ENCODE results near the gene OSBPL8.

The OSBPL8 gene, protein sequence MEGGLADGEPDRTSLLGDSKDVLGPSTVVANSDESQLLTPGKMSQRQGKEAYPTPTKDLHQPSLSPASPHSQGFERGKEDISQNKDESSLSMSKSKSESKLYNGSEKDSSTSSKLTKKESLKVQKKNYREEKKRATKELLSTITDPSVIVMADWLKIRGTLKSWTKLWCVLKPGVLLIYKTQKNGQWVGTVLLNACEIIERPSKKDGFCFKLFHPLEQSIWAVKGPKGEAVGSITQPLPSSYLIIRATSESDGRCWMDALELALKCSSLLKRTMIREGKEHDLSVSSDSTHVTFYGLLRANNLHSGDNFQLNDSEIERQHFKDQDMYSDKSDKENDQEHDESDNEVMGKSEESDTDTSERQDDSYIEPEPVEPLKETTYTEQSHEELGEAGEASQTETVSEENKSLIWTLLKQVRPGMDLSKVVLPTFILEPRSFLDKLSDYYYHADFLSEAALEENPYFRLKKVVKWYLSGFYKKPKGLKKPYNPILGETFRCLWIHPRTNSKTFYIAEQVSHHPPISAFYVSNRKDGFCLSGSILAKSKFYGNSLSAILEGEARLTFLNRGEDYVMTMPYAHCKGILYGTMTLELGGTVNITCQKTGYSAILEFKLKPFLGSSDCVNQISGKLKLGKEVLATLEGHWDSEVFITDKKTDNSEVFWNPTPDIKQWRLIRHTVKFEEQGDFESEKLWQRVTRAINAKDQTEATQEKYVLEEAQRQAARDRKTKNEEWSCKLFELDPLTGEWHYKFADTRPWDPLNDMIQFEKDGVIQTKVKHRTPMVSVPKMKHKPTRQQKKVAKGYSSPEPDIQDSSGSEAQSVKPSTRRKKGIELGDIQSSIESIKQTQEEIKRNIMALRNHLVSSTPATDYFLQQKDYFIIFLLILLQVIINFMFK

DNA sequence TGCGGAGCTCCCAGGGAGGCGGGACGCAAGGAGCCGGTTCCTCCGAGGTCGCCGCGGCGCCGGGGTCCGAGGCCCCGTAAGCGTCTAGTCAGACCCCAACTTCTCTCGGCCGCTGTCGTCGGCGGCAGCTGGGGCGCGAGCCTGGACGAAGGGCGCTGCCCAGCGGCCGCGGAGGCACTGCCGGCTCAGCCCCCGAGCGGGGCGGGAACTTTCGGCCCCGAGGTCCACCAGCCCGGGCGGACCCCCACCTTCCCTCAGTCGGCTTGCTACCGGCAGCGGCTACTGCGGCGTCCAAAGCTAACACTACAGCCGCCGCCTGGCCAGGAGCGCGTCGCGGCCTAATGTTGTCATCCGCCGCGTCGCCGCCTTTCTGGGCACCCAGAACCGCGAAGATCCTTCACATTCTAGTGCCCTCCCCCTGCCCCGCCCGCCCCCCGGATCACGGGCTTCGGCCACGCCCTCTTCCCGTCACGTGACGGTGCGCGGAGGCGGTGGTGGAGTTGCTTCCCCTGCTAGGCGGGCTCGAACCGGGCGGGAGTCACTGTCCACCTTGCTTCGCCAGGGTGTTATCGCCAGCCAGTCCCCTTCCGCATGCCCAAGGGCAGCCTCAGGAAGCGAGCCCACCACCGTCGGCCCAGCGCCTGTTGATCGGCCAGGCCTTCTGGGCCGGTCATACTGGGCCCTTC, at the start of gene OSBPL8:
OSBPL8 (minus strand) TSS at position 372 of the 686 bp plus-strand sequence. CDS start 72,220 bp downstream, outside the sequence.
- peak; percentile 91 to 93 for DNase-seq

DNA sequence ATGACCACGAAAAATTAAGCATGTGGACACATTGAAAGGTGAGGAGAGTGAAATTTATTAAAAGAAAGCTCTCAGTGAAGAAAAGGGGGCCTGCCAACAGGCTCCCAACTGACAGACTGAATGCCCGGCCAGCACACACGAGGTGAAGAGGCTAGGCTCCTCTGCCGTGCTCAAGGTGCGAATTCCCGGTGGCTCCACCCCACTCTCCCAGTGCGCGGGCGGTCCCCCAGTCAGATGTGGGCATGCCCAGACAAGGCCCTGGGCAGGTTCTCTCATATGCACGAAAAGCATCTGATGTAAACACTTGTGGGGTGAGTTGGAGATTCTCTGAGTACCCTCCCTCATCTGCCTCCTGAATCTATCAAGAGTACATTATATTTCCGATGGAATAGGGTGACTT, 48.5 kb upstream of the OSBPL8 start:
- no peak for DNase-seq

DNA sequence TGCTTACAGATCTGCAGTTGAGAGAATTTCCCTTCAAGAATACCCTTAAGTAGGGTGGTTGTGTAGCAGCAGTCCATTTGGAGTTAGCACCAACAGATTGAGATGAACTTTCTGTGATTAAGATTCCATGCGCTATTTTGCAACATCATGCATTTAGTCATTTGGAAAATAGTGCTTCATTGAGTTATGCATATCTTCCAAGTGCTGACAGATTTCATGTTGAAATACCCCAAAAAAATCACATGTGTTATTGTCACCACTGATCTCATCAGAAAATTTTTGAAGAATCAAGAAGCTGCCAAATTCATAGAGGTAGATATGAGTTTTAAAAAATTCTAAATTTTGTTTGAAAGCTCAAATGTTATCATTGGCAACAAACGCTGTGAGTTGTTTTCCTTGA, 35.5 kb upstream of the OSBPL8 start:
- no peak for DNase-seq

DNA sequence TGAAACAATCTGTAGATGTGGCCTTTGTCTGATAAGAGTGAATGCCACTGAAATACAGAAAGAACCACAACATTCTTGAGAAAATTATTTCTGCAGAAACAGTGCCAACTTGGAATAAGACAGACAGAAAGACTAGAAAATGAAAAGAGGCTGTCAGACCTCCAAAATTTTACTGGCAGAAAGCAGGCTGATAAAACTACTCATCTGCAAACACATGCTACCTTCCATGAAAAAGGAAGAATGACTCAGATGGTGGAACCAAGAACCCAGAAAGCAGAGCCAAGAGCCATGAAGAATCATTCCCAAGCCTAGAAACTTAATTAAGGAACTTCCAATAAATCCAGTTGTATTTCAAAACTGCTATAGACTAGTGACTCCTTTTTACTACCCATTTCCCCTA, 31.9 kb upstream of the OSBPL8 start:
- no peak for DNase-seq

DNA sequence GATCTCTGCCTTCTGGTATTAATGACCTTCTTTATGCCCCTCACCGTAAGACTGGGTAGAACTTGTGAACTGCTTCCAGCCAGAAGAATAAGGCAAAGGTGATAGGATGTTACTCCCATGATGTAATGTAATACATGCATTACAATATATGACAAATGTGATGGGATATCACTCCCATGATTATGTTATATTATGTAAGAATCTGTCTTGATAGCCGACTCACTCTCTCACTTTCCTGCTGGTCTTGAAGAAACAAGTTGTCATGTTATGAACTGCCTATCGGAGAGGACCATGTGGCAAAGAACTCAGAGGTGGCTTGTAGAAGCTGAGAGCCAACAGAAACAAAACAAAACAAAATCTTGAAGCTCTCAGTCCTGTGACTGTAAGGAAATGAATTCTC, 30.6 kb upstream of the OSBPL8 start:
- no peak for DNase-seq

DNA sequence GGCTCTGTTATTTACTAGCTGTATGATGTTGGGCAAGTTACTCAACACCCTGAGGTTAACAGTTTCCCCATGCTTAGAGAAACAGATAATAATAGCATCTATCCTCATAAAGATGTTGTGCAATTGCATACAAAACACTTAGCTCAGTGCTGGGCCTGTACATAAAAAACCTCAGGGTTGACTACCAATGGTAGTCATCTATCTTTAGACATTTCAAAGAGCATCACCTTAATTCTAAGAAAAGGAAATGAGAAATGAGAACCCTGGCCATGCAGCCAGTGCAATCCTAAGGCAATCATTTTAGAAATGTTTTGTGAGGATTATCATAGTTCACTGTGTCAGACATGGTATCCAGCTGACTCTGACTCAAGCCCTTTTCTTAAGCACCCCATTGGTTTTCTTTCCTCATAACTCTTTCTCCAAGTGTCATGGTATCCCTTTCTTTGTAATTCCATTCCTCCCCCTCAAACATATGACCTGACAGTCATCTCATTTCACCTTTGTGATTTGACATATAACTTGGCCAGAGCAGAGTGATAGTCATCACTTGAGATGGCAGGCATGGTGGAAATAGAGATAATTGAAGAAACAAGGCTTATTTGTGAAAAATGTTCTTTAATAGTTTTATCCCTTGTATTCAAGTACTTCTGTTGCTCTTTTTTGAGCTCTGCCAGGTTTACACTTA, 29.5 kb upstream of the OSBPL8 start:
- DNase-seq, result no peak

DNA sequence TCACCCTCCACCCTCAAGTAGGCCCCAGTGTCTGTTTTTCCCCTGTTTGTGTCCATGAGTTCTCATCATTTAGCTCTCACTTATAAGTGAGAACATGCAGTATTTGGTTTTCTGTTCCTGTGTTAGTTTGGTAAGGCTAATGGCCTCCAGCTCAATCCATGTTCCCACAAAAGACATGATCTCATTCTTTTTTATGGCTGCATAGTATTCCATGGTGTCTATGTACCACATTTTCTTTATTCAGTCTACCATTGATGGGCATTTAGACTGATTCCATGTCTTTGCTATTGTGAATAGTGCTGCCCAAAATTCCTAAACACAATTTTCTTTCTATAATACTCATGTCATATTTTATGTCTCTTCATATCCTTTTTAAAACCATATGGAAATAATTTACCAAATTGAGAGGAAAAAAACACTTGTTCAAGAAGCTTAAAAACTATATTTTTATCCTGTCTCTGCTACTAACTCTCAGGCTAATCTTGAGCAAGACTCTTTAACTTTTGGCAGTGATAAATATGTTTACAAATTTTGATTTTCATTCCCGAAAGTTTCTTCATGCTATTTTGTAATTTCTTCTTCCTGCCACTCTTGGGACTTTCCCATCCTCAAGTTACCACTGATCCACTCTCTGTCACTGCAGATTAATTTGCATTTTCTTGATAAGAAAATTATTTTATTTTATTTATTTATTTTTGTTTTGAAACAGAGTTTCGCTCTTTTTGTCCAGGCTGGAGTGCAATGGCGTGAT, 28.0 kb upstream of the OSBPL8 start:
- no peak for DNase-seq

DNA sequence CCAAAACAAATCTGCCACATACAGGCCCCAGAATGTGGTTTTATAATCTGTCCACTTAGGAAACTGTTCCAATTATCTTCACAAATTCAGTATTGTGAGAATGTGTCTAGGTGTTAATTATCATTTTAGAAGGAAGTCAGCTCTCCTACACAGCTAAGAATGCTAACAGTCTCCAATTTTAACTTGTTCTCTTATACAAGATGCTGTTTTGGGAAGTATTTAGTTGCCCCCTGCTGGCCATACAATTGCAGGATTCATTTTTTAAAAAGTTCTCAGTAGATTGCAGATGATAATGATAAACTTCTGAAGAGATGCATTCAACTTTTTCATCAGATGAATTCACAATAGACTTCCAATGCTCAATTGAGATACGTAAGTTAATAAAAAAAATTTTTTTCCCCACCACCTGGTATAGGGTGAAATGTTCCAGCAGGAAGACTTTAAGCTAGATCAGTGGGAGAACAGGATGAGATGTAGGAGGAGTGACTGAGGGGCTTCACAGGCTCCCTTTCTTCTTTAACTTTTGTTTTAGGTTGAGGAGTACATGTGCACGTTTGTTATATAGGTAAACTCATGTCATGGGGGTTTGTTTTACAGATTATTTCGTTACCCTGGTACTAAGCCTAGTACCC, 27.3 kb upstream of the OSBPL8 start:
- DNase-seq, result peak in 1 of 2 experiments; percentile 17

DNA sequence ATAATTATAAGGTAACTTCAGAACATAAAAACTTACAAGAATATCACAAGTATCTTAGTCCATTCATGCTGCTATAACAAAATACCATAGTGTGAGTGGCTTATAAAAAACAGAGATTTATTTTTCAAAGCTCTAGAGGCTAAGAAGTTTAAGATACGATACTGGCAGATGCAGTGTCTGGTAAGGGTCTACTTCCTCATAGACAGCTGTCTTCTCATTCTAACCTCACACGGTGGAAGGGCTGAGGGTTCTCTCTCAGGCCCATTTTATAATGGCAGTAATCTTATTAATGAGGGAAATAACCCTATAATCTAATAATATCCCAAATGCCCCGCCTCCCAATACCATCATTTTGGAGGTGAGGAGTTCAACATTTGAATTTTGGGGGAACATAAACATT, 23.7 kb upstream of the OSBPL8 start:
- DNase-seq, result no peak

DNA sequence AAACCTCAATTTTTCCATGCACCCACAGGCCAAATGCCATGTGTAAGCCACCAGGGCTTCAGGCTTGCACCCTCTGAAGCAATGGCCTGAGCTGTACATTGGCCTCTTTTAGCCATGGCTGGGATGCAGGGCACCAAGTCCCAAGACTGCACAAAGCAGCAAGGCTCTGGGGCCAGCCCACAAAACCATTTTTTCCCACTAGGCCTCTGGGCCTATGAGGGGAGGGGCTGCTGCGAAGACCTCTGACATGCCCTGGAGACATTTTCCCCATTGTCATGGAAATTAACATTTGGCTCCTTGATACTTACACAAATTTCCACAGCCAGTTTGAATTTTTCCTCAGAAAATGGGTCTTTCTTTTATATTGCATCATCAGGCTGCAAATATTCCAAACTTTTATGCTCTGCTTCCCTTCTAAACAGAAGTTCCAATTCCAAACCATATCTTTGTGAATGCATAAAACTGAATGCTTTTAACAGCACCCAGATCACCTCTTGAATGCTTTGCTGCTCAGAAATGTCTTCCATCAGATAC, 14.3 kb upstream of the OSBPL8 start:
- no peak for DNase-seq

DNA sequence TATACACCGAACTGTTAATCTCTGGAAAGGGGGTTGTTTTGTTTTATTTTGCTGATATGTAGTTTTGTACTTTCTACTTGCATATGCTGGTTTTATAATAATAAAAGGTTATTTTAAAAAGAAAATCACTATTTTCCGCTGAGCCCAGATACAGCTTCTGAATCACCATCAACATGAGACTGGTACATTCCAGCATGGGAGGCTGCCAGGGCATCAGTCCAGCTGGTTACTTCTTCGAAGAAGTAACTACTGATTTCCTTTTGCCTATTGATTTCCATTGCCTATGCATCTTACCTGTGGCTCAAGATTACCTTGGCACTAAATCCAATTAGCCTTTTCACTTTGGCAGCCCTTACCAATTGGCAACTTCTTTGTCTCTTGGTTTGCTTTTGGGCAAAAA, 11.7 kb upstream of the OSBPL8 start:
- DNase-seq, result no peak

DNA sequence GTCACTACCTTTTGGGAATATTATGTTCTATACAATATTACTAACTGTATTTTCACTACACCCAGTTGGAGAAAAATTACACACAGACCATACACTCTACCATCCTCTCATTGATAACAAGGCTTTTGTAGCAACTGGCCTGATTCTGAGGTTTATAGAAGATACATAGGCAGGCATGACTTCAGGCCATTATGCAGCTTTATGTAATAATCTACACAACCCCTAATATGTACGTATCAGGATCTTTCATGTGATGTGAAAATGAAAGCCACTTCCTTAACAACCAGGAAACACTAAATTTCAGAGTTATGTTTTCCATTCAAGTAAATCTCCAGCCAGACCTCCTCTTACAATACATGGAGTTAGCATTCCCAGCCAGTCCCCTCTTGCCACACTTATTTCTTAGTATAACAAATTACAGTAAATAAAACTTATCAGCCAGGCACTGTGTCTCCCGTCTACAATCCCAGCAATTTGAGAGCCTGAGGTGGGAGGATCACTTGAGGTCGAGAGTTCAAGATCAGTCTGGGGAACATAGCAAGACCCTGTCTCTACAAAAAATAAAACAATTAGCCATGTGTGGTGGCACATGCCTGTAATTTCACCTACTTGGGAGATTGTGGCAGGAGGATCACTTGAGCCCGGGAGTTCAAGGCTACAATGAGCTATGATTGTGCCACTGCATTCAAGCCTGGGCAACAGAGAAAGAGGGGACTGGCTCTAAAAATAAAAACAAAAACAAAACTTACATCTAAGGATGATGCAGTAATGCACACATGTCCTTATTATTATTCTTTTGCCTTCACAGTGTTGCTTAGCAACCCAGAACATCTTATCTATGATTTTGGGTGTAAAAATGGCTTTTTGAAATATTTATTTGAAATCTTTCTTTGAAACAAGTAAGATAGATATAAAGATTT, 10.4 kb upstream of the OSBPL8 start:
- DNase-seq, result no peak

DNA sequence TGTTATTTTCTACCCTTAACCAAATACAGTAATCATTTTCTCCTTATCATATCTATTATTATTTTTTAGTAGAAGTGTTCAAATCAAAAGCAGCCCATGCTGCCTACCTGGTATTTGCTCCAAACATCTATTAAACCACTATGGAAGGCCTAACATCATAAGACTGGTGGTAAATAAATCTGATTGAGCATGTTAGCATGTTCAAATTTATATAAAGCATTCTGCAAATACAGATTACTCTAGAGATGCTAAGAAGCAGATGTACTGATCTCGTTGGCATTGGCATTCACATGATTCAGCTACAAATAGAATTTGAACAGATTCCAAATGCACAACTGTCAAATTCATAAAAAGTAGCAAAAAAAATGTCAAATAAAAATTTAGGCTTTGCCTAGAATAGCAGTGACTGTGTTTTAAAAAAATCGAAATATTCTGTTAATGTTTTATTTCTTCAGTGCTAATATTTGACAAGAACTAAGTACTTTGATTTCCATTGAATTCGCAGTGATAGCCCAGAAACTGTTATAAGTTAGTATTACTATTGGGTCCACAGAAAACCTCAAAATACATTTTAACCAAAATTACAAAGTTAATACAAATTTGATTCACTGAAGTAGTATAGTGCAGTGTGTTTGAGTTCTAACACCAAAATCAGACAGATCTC, 9.4 kb upstream of the OSBPL8 start:
- DNase-seq, result no peak

DNA sequence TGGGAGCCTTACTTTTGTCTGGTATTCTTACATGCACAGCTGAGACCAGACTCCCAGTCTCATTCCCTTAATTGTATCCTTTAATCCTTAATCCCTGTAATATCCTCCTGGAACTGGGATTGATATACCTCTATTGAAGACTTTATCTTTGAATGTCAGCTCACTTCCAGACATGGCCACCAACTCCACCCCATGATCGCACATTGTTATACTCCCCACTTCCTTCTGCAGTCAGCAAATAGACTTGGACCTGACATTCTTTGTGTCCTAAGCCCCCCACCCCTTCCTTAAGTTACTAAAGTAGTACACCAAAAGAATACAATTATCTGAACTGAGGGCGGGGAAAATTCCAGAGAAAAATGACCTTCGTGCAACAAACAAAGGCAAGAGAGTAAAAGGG, 8.6 kb upstream of the OSBPL8 start:
- no peak for DNase-seq

DNA sequence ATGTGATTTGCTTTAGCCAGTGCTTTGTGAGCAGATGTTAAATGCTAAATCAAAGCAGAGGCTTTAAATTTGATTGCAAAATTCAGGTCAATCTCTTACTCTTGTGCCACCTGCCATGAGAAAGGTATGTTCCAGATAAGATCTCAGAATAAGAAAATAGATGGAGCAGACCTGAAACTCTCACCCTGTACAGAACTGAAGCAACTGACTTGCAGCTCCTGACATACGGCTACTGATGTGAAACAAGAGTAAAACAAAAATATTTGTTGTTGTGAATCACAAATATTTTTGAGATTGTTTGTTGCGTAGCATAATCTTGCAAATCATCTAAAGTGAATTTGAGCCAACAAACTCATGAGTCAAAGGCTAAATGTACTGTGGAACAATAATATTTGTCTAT, 3.5 kb upstream of the OSBPL8 start:
- no peak for DNase-seq

DNA sequence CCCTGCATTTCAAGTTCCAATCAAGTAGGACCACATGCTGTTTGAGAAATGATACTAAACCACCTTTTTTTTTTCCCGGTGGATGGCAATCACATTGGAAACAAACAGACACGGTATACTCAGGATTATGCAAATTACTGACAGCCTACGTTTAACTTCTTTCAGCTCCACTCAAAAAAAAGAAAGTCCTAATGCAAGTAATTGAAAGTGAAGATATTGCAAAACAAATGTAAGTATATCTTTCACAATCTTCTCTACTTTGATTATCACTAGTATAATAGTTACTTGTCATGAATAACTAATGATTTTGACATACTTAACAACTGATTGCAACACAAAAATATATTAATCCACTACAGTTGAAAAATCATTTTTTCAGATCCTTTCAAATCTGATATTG, 2.6 kb upstream of the OSBPL8 start:
- no peak for DNase-seq

DNA sequence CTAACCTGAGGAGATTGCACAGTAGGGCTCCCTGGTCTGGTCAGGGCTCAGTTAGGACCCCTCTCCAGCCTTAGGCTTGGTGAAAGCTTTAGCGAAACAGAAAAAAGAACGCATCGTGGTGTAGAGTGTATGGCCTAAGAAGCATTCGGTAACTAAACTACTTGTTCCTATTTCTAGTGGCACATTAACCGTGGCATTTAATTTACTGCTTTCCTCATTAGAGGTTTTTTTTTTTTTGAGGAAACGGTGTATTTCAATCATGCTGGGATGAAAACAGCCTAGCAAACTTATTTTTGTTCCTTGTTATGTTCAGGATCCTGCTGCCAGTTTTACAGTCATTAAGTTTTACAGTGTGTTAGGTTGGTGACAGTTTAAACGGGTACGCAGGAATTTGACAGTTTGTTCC, 518 bp upstream of the OSBPL8 start:
- no peak for DNase-seq

DNA sequence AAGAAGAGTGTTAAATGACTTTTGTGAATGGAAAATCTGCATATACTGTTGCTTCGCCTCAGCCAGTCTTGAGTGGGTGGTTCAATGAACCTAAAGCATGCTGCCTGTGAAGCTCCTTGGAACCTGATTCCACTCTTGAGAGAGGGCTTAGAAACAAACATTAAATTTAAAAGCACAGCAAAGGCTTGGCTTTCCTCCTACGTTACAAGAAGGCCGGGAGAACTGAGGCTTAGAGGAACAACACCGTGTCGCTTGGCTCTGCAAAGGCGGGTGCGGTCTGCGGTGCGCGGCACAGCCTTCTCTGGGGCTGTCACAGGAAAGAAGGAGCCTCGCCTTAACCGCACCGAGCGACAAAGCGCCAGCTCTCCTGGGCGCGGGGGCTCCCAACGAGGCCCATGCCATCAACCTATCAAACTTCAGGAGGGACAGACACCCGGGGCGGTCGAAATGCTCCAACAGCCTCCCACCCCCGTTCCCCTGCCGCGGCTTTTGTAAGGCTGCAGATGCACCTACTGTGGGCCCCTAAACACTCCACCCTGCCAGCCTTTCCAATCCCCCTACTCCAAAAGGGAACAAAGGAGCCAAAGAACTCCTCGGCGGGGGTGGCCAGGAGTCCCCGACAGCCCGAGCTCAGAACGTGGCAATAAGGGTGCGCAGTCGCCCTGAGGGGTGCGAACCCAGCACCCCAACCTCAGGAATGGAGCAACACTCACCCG, 729 bp downstream of the OSBPL8 start:
- DNase-seq, result peak; percentile 38 to 39

DNA sequence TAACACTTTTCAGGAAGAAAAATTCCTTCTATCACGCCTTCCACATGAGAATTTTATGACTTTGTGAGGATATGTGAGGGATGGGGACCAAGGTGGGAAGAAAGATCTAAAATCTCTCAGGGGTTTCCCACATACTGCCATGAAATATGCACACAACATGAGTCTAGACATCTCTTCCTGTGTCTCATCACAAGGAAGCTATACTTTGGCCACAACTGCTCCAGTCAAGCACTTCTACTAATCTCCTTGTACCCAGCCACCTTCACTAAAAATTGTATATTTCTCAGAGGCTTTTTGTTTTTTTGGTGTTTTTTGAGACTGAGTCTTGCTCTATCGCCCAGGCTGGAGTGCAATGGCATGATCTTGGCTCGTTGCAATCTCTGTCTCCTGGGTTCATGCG, 3.2 kb downstream of the OSBPL8 start:
- DNase-seq, result no peak

Measured in SHP77 (cell line).